Measurements from ENCODE around the gene MEI4.

The MEI4 gene

GRCh38 chr6:77674211-77674610 lies 21.4 kb downstream of the MEI4 start:
- H4K91ac ChIP-seq (ENCODE audit: low read depth, low read length) = no peak overlapping the region
- H3K27ac ChIP-seq (ENCODE audit: low read depth, low read length) = no peak overlapping the region
- H3K36me3 ChIP-seq (ENCODE audit: control insufficient read depth in 1 of 2, insufficient read depth in 2 of 2, low read length in 2 of 2) = no peaks in the 10 kb centered on the region
- no peak overlapping the region for H3K18ac ChIP-seq (ENCODE audit: low read length)
- H3K79me1 ChIP-seq (ENCODE audit: low read length) = no peaks in the 10 kb centered on the region
- H2AK5ac ChIP-seq (ENCODE audit: low read length) = no peak overlapping the region
- no peaks in the 10 kb centered on the region for H3K4me1 ChIP-seq (ENCODE audit: control insufficient read depth in 1 of 2, insufficient read depth in 2 of 2, low read length in 2 of 2)
- no peak overlapping the region for H3K4ac ChIP-seq (ENCODE audit: low read depth, low read length)
- no CpG with 5 or more reads among the region's 2 CpGs for WGBS (ENCODE audit: extremely low coverage, insufficient coverage, insufficient read length)
- H3K9ac ChIP-seq (ENCODE audit: low read length) = no peak overlapping the region
- H3K23ac ChIP-seq (ENCODE audit: low read length) = no peak overlapping the region
- no peak overlapping the region for H2BK120ac ChIP-seq (ENCODE audit: insufficient read depth, low read length, poor library complexity)
- no peak for DNase-seq
- no peak overlapping the region for H3K14ac ChIP-seq (ENCODE audit: low read length)
- no peak overlapping the region for H2BK12ac ChIP-seq (ENCODE audit: low read length)
- H2BK5ac ChIP-seq (ENCODE audit: low read depth, low read length, poor library complexity) = no peak overlapping the region
- H3K4me3 ChIP-seq (ENCODE audit: low read depth, low read length) = no peak overlapping the region
- H4K8ac ChIP-seq (ENCODE audit: low read depth, low read length) = no peak overlapping the region
- H3K9me3 ChIP-seq (ENCODE audit: insufficient read depth, low read depth, low read length) = no peaks in the 10 kb centered on the region
- H3K79me2 ChIP-seq (ENCODE audit: control insufficient read depth, insufficient read depth, low read length, poor library complexity) = no peaks in the 10 kb centered on the region
- H3K4me2 ChIP-seq (ENCODE audit: low read length) = no peak overlapping the region
- H4K12ac ChIP-seq (ENCODE audit: low read depth, low read length) = no peak overlapping the region
- no peak overlapping the region for H2AFZ ChIP-seq (ENCODE audit: insufficient read depth, low read length, poor library complexity)
- no peaks in the 10 kb centered on the region for H3K27me3 ChIP-seq (ENCODE audit: insufficient read depth, low read length)

- H3K4me2 ChIP-seq (ENCODE audit: low read length) = no peak overlapping the region
- no peak for DNase-seq
- H3K18ac ChIP-seq (ENCODE audit: low read length) = no peak overlapping the region
- no peak overlapping the region for H3K23ac ChIP-seq (ENCODE audit: low read length)
- no peak overlapping the region for H4K12ac ChIP-seq (ENCODE audit: low read depth, low read length)
- no peaks in the 10 kb centered on the region for H3K9me3 ChIP-seq (ENCODE audit: insufficient read depth, low read depth, low read length)
- H3K9ac ChIP-seq (ENCODE audit: low read length) = no peak overlapping the region
- H2AK5ac ChIP-seq (ENCODE audit: low read length) = no peak overlapping the region
- no peak overlapping the region for H3K4ac ChIP-seq (ENCODE audit: low read depth, low read length)
- H4K8ac ChIP-seq (ENCODE audit: low read depth, low read length) = no peak overlapping the region
- no peaks in the 10 kb centered on the region for H3K27me3 ChIP-seq (ENCODE audit: insufficient read depth, low read length)
- WGBS (ENCODE audit: extremely low coverage, insufficient coverage, insufficient read length) = no CpG with 5 or more reads among the region's 4 CpGs
- no peak overlapping the region for H2BK5ac ChIP-seq (ENCODE audit: low read depth, low read length, poor library complexity)
- H2BK120ac ChIP-seq (ENCODE audit: insufficient read depth, low read length, poor library complexity) = no peak overlapping the region
- H3K14ac ChIP-seq (ENCODE audit: low read length) = no peak overlapping the region
- H3K36me3 ChIP-seq (ENCODE audit: control insufficient read depth in 1 of 2, insufficient read depth in 2 of 2, low read length in 2 of 2) = no peaks in the 10 kb centered on the region
- no peak overlapping the region for H4K91ac ChIP-seq (ENCODE audit: low read depth, low read length)
- no peaks in the 10 kb centered on the region for H3K79me2 ChIP-seq (ENCODE audit: control insufficient read depth, insufficient read depth, low read length, poor library complexity)
- no peaks in the 10 kb centered on the region for H3K4me1 ChIP-seq (ENCODE audit: control insufficient read depth in 1 of 2, insufficient read depth in 2 of 2, low read length in 2 of 2)
- no peak overlapping the region for H3K27ac ChIP-seq (ENCODE audit: low read depth, low read length)
- no peaks in the 10 kb centered on the region for H3K79me1 ChIP-seq (ENCODE audit: low read length)
- no peak overlapping the region for H2AFZ ChIP-seq (ENCODE audit: insufficient read depth, low read length, poor library complexity)
- no peak overlapping the region for H3K4me3 ChIP-seq (ENCODE audit: low read depth, low read length)
- no peak overlapping the region for H2BK12ac ChIP-seq (ENCODE audit: low read length)
Measured at GRCh38 chr6:77678048-77678447, 25.2 kb downstream of the MEI4 start.

- H2AK5ac ChIP-seq (ENCODE audit: low read length) = no peak overlapping the region
Measured at GRCh38 chr6:77683515-77683914, 30.7 kb downstream of the MEI4 start.

GRCh38 chr6:77686931-77687330 lies 34.1 kb downstream of the MEI4 start:
- no CpG with 5 or more reads among the region's 2 CpGs for WGBS (ENCODE audit: extremely low coverage, insufficient coverage, insufficient read length)
- no peak overlapping the region for H3K18ac ChIP-seq (ENCODE audit: low read length)
- no peaks in the 10 kb centered on the region for H3K9me3 ChIP-seq (ENCODE audit: insufficient read depth, low read depth, low read length)
- H3K14ac ChIP-seq (ENCODE audit: low read length) = no peak overlapping the region
- DNase-seq = no peak
- H3K4ac ChIP-seq (ENCODE audit: low read depth, low read length) = no peak overlapping the region
- H3K79me2 ChIP-seq (ENCODE audit: control insufficient read depth, insufficient read depth, low read length, poor library complexity) = no peaks in the 10 kb centered on the region
- no peak overlapping the region for H3K4me2 ChIP-seq (ENCODE audit: low read length)
- H3K27ac ChIP-seq (ENCODE audit: low read depth, low read length) = no peak overlapping the region
- no peak overlapping the region for H3K4me3 ChIP-seq (ENCODE audit: low read depth, low read length)
- no peak overlapping the region for H4K91ac ChIP-seq (ENCODE audit: low read depth, low read length)
- H2AFZ ChIP-seq (ENCODE audit: insufficient read depth, low read length, poor library complexity) = no peak overlapping the region
- no peaks in the 10 kb centered on the region for H3K36me3 ChIP-seq (ENCODE audit: control insufficient read depth in 1 of 2, insufficient read depth in 2 of 2, low read length in 2 of 2)
- H3K4me1 ChIP-seq (ENCODE audit: control insufficient read depth in 1 of 2, insufficient read depth in 2 of 2, low read length in 2 of 2) = no peaks in the 10 kb centered on the region
- no peaks in the 10 kb centered on the region for H3K27me3 ChIP-seq (ENCODE audit: insufficient read depth, low read length)
- H4K12ac ChIP-seq (ENCODE audit: low read depth, low read length) = no peak overlapping the region
- no peaks in the 10 kb centered on the region for H3K79me1 ChIP-seq (ENCODE audit: low read length)
- no peak overlapping the region for H2BK12ac ChIP-seq (ENCODE audit: low read length)
- H4K8ac ChIP-seq (ENCODE audit: low read depth, low read length) = no peak overlapping the region
- H3K23ac ChIP-seq (ENCODE audit: low read length) = no peak overlapping the region
- H2AK5ac ChIP-seq (ENCODE audit: low read length) = no peak overlapping the region
- H3K9ac ChIP-seq (ENCODE audit: low read length) = no peak overlapping the region
- no peak overlapping the region for H2BK5ac ChIP-seq (ENCODE audit: low read depth, low read length, poor library complexity)
- no peak overlapping the region for H2BK120ac ChIP-seq (ENCODE audit: insufficient read depth, low read length, poor library complexity)

More at GRCh38 chr6:77683515-77683914, 30.7 kb downstream of the MEI4 start:
- no peak for DNase-seq
- Histone ChIP-seq H2AFZ (ENCODE audit: insufficient read depth, low read length, poor library complexity) (no peak overlapping the region), H3K79me2 (ENCODE audit: control insufficient read depth, insufficient read depth, low read length, poor library complexity) (no peaks in the 10 kb centered on the region), H3K4ac (ENCODE audit: low read depth, low read length) (no peak overlapping the region), H3K4me1 (ENCODE audit: control insufficient read depth in 1 of 2, insufficient read depth in 2 of 2, low read length in 2 of 2) (no peaks in the 10 kb centered on the region), H3K9me3 (ENCODE audit: insufficient read depth, low read depth, low read length) (no peaks in the 10 kb centered on the region), H3K27me3 (ENCODE audit: insufficient read depth, low read length) (no peaks in the 10 kb centered on the region), H3K36me3 (ENCODE audit: control insufficient read depth in 1 of 2, insufficient read depth in 2 of 2, low read length in 2 of 2) (no peaks in the 10 kb centered on the region), H4K8ac (ENCODE audit: low read depth, low read length) (no peak overlapping the region), H3K18ac (ENCODE audit: low read length) (no peak overlapping the region), H3K4me3 (ENCODE audit: low read depth, low read length) (no peak overlapping the region), H3K27ac (ENCODE audit: low read depth, low read length) (no peak overlapping the region), H2BK12ac (ENCODE audit: low read length) (no peak overlapping the region), H3K14ac (ENCODE audit: low read length) (no peak overlapping the region), H2BK120ac (ENCODE audit: insufficient read depth, low read length, poor library complexity) (no peak overlapping the region), H3K4me2 (ENCODE audit: low read length) (no peak overlapping the region), H4K12ac (ENCODE audit: low read depth, low read length) (no peak overlapping the region), H4K91ac (ENCODE audit: low read depth, low read length) (no peak overlapping the region), H3K9ac (ENCODE audit: low read length) (no peak overlapping the region), H2BK5ac (ENCODE audit: low read depth, low read length, poor library complexity) (no peak overlapping the region), H3K79me1 (ENCODE audit: low read length) (no peaks in the 10 kb centered on the region), H3K23ac (ENCODE audit: low read length) (no peak overlapping the region)
- WGBS (ENCODE audit: extremely low coverage, insufficient coverage, insufficient read length) = no CpG with 5 or more reads among the region's 1 CpG

All from trophoblast cell (in vitro differentiated cells and primary cell).